Hepatic stellate cell (primary cell): ENCODE measurements around the gene ZSWIM8.
"Not testable (repeated sequence)": the region's sequence is repeated elsewhere in the genome, so short reads cannot be mapped to it uniquely, and the experiment has no call there.

Source experiments
- DNase-seq: peaks from one replicate; pipeline ENCODE4 v3.0.0; 2011; ENCODE audit warnings: low spot score

Gene ZSWIM8

GRCh38 chr10:73816917-73817729 is 31.7 kb downstream of the ZSWIM8 start:
- no peak for DNase-seq

GRCh38 chr10:73817826-73818225 is 32.4 kb downstream of the ZSWIM8 start:
- DNase-seq, result no peak

- no peak for DNase-seq
Observed at GRCh38 chr10:73818402-73818801, 33.0 kb downstream of the ZSWIM8 start.

- no peak for DNase-seq
Observed at GRCh38 chr10:73819081-73819480, 33.7 kb downstream of the ZSWIM8 start.

- no peak for DNase-seq
Observed at GRCh38 chr10:73819513-73820093, 34.2 kb downstream of the ZSWIM8 start.

- no peak for DNase-seq
Observed at GRCh38 chr10:73823391-73823790, 38.0 kb downstream of the ZSWIM8 start.

- no peak for DNase-seq
Observed at GRCh38 chr10:73824146-73824725, 38.8 kb downstream of the ZSWIM8 start.

GRCh38 chr10:73827346-73828089 is 42.1 kb downstream of the ZSWIM8 start:
- DNase-seq, result no peak

- no peak for DNase-seq
Observed at GRCh38 chr10:73828161-73828560, 42.8 kb downstream of the ZSWIM8 start.

- not testable (repeated sequence) for DNase-seq
Observed at GRCh38 chr10:73829090-73829489, 43.7 kb downstream of the ZSWIM8 start.

- no peak for DNase-seq
Observed at GRCh38 chr10:73836427-73836980, 51.1 kb downstream of the ZSWIM8 start.

- DNase-seq, result peak; percentile 85
Observed at GRCh38 chr10:73837072-73837471, 51.7 kb downstream of the ZSWIM8 start.

- no peak for DNase-seq
Observed at GRCh38 chr10:73838008-73838567, 52.7 kb downstream of the ZSWIM8 start.

GRCh38 chr10:73838827-73839226 is 53.4 kb downstream of the ZSWIM8 start:
- no peak for DNase-seq

GRCh38 chr10:73839276-73839966 is 54.0 kb downstream of the ZSWIM8 start:
- DNase-seq, result no peak

GRCh38 chr10:73840056-73840402 is 54.6 kb downstream of the ZSWIM8 start:
- no peak for DNase-seq

GRCh38 chr10:73840403-73841060 is 55.1 kb downstream of the ZSWIM8 start:
- no peak for DNase-seq

- DNase-seq, result no peak
Observed at GRCh38 chr10:73841061-73841421, 55.6 kb downstream of the ZSWIM8 start.

- DNase-seq, result no peak
Observed at GRCh38 chr10:73841526-73842285, 56.3 kb downstream of the ZSWIM8 start.

- DNase-seq, result no peak
Observed at GRCh38 chr10:73842349-73842748, 56.9 kb downstream of the ZSWIM8 start.
